ENCODE results near the gene HYOU1. TPM values are rescaled to one million over a fixed set of nuclear protein-coding genes. Genes with fewer than 3 reads are reported as not detected.

The HYOU1 gene
- total and polyA plus RNA-seq, 5 donors: 52.1 to 127 (median 88.1) TPM

GRCh38 chr11:118997627-118998387, 59.2 kb downstream of the HYOU1 start, which contains the start of gene CENATAC:
Gene CENATAC, plus strand, starts transcription at chr11:118998138. Its CDS starts 60 bp downstream, at chr11:118998198.
- WGBS: under 1% methylated on average over 54 of the region's 54 CpGs
- intact Hi-C loops (cut with DNase I): no loop called here
- H3K9me3 ChIP-seq (ENCODE audit: control insufficient read depth, low read length): no peaks in the 10 kb centered on the region

GRCh38 chr11:118996926-118997626, 59.9 kb downstream of the HYOU1 start:
- no peaks in the 10 kb centered on the region for H3K9me3 ChIP-seq (ENCODE audit: control insufficient read depth, low read length)
- DNase-seq (peak in 1 of 3 donors; percentile 62), ATAC-seq (peak; percentile 19 to 40)
- H3K4me1 ChIP-seq (ENCODE audit: control insufficient read depth, insufficient read depth, low read length): no peaks in the 10 kb centered on the region
- peak overlapping the region; percentile 83 for H3K4me3 ChIP-seq (ENCODE audit: low read length)
- intact Hi-C loops (cut with DNase I): no loop called here
- 13% methylated on average over 22 of the region's 22 CpGs for WGBS
- peak overlapping the region; percentile 70 for H3K27ac ChIP-seq (ENCODE audit: low read length)
- H3K27me3 ChIP-seq (ENCODE audit: control insufficient read depth, insufficient read depth): no peaks in the 10 kb centered on the region

More at GRCh38 chr11:118997627-118998387, 59.2 kb downstream of the HYOU1 start, which contains the start of gene CENATAC:
- peak within 1 kb of the TSS; percentile 90 for H3K27ac ChIP-seq (ENCODE audit: low read length)
- peak within 1 kb of the TSS; percentile 83 for H3K4me3 ChIP-seq (ENCODE audit: low read length)
- no peaks in the 10 kb centered on the region for H3K4me1 ChIP-seq (ENCODE audit: control insufficient read depth, insufficient read depth, low read length)
- DNase-seq (peak; percentile 96 to 99 (median 98)), ATAC-seq (peak; percentile 99 to 100)
- no peaks in the 10 kb centered on the region for H3K27me3 ChIP-seq (ENCODE audit: control insufficient read depth, insufficient read depth)

Small RNAs within 50 kb of the gene (microRNA-seq; reads per million reads assigned to microRNA genes)
- gene MIR3656: 0 to 0.54 reads per million in 2 donors

Other genes starting within 250 kb of the HYOU1 start
- gene CXCR5, start 173.3 kb downstream of the HYOU1 start, total RNA-seq: not detected
- gene CXCR5, start 173.3 kb downstream of the HYOU1 start, polyA plus RNA-seq: 0.34 TPM
- gene BCL9L, start 131.3 kb downstream of the HYOU1 start, total RNA-seq: 10 to 100 TPM; 44.0 to 76.7 (median 54.6) TPM
- 29.9 TPM for gene BCL9L, start 131.3 kb downstream of the HYOU1 start, polyA plus RNA-seq
- not detected for gene UPK2, start 100.9 kb downstream of the HYOU1 start, total RNA-seq
- not detected for gene UPK2, start 100.9 kb downstream of the HYOU1 start, polyA plus RNA-seq
- gene FOXR1, start 85.4 kb downstream of the HYOU1 start, total RNA-seq: not detected
- not detected for gene FOXR1, start 85.4 kb downstream of the HYOU1 start, polyA plus RNA-seq
- 10 to 100 TPM; 12.2 to 18.4 (median 15.2) TPM for gene CENATAC, start 59.1 kb downstream of the HYOU1 start, total RNA-seq
- 18.9 TPM for gene CENATAC, start 59.1 kb downstream of the HYOU1 start, polyA plus RNA-seq
- 100 to 1,000 TPM; 750 to 919 (median 877) TPM for gene RPS25, start 38.9 kb downstream of the HYOU1 start, total RNA-seq
- gene RPS25, start 38.9 kb downstream of the HYOU1 start, polyA plus RNA-seq: 2,193 TPM
- gene TRAPPC4, start 38.4 kb downstream of the HYOU1 start, total RNA-seq: 10 to 100 TPM; 32.2 to 44.6 (median 36.8) TPM
- gene TRAPPC4, start 38.4 kb downstream of the HYOU1 start, polyA plus RNA-seq: 31.4 TPM
- 1 to 10 TPM; 7.5 to 8.6 (median 7.7) TPM for gene SLC37A4, start 26.3 kb downstream of the HYOU1 start, total RNA-seq
- gene SLC37A4, start 26.3 kb downstream of the HYOU1 start, polyA plus RNA-seq: 7.1 TPM
- gene VPS11, start 10.6 kb upstream of the HYOU1 start, total RNA-seq: 10 to 100 TPM; 20.4 to 23.7 (median 21.5) TPM
- gene VPS11, start 10.6 kb upstream of the HYOU1 start, polyA plus RNA-seq: 23.5 TPM
- 10 to 100 TPM; 17.3 to 28.0 (median 22.2) TPM for gene HMBS, start 27.7 kb upstream of the HYOU1 start, total RNA-seq
- 28.0 TPM for gene HMBS, start 27.7 kb upstream of the HYOU1 start, polyA plus RNA-seq
- 10 to 100 TPM; 15.2 to 24.7 (median 23.9) TPM for gene DPAGT1, start 44.6 kb upstream of the HYOU1 start, total RNA-seq
- gene DPAGT1, start 44.6 kb upstream of the HYOU1 start, polyA plus RNA-seq: 14.4 TPM
- 10 to 100 TPM in 3 of 4 donors, 1 to 10 TPM in 1; 9.1 to 11.9 (median 11.0) TPM for gene C2CD2L, start 50.1 kb upstream of the HYOU1 start, total RNA-seq
- gene C2CD2L, start 50.1 kb upstream of the HYOU1 start, polyA plus RNA-seq: 9.2 TPM
- gene HINFP, start 64.4 kb upstream of the HYOU1 start, total RNA-seq: 10 to 100 TPM; 11.4 to 17.0 (median 15.4) TPM
- gene HINFP, start 64.4 kb upstream of the HYOU1 start, polyA plus RNA-seq: 8.4 TPM
- 1 to 10 TPM in 3 of 4 donors, under 1 TPM in 1; 0.86 to 1.8 (median 1.5) TPM for gene ABCG4, start 91.8 kb upstream of the HYOU1 start, total RNA-seq
- 1.4 TPM for gene ABCG4, start 91.8 kb upstream of the HYOU1 start, polyA plus RNA-seq
- 10 to 100 TPM; 18.7 to 25.2 (median 22.7) TPM for gene NLRX1, start 111.5 kb upstream of the HYOU1 start, total RNA-seq
- gene NLRX1, start 111.5 kb upstream of the HYOU1 start, polyA plus RNA-seq: 12.8 TPM
- under 1 TPM in 3 of 4 donors, not detected in 1; 0.48 to 0.66 (median 0.56) TPM for gene NHERF4, start 128.3 kb upstream of the HYOU1 start, total RNA-seq
- 0.11 TPM for gene NHERF4, start 128.3 kb upstream of the HYOU1 start, polyA plus RNA-seq
- 10 to 100 TPM in 2 of 4 donors, 1 to 10 TPM in 2; 8.5 to 13.3 (median 10.3) TPM for gene CBL, start 149.1 kb upstream of the HYOU1 start, total RNA-seq
- gene CBL, start 149.1 kb upstream of the HYOU1 start, polyA plus RNA-seq: 3.3 TPM